NCI-H526 treated with DMSO at 0.1 percent for 48 hours (cell line): ENCODE measurements around the gene PCDHA3.
"Not testable (repeated sequence)": the region's sequence is repeated elsewhere in the genome, so short reads cannot be mapped to it uniquely, and the experiment has no call there.

Source experiments
- DNase-seq: peaks from one replicate; lab custom pipeline; 2025; lab: John Stamatoyannopoulos, UW

The PCDHA3 gene

GRCh38 chr5:140821375-140822280 lies 20.8 kb downstream of the PCDHA3 start, which contains the start of gene PCDHA5:
Gene PCDHA5 (plus strand): TSS chr5:140821613.
- DNase-seq = no peak

GRCh38 chr5:140822281-140822629 lies 21.4 kb downstream of the PCDHA3 start:
- DNase-seq = no peak

- DNase-seq = not testable (repeated sequence)
These were observed 22.1 kb downstream of the PCDHA3 start for GRCh38 chr5:140822969-140823368.

GRCh38 chr5:140823475-140823874 lies 22.6 kb downstream of the PCDHA3 start:
- no peak for DNase-seq

- DNase-seq = no peak
These were observed 27.0 kb downstream of the PCDHA3 start, which contains the start of gene PCDHA6 for GRCh38 chr5:140827704-140828361. Gene PCDHA6 (plus strand): TSS chr5:140827960. CDS start chr5:140828092, 132 bp downstream.

GRCh38 chr5:140828362-140828737 lies 27.5 kb downstream of the PCDHA3 start:
- DNase-seq = no peak

- DNase-seq = not testable (repeated sequence)
These were observed 28.9 kb downstream of the PCDHA3 start for GRCh38 chr5:140829511-140830501.

GRCh38 chr5:140833993-140834392 lies 33.1 kb downstream of the PCDHA3 start, which contains the start of gene PCDHA7:
Gene PCDHA7 (plus strand): TSS chr5:140834269. CDS start chr5:140834384, 115 bp downstream.
- no peak for DNase-seq

GRCh38 chr5:140834439-140835008 lies 33.7 kb downstream of the PCDHA3 start:
- DNase-seq = not testable (repeated sequence)

GRCh38 chr5:140835622-140836510 lies 35.0 kb downstream of the PCDHA3 start:
- DNase-seq = no peak

- no peak for DNase-seq
These were observed 40.4 kb downstream of the PCDHA3 start, which contains the start of gene PCDHA8 for GRCh38 chr5:140840978-140841962. Gene PCDHA8 (plus strand): TSS chr5:140841187. CDS start chr5:140841322, 135 bp downstream.

GRCh38 chr5:140842798-140843733 lies 42.2 kb downstream of the PCDHA3 start:
- no peak for DNase-seq

GRCh38 chr5:140848139-140849102 lies 47.6 kb downstream of the PCDHA3 start, which contains the start of gene PCDHA9:
Gene PCDHA9 (plus strand): TSS chr5:140848382. CDS start chr5:140848496, 114 bp downstream.
- DNase-seq = not testable (repeated sequence)

- DNase-seq = not testable (repeated sequence)
These were observed 49.2 kb downstream of the PCDHA3 start for GRCh38 chr5:140849831-140850634.
